ENCODE data around the gene FOXL1.

GRCh38 chr16:86565644-86566511, 12.5 kb upstream of the FOXL1 start:
- TF ChIP-seq CTCF (IDR thresholded peaks at IDR 0.05) (no peak), POLR2AphosphoS5 (IDR thresholded peaks at IDR 0.05; ENCODE audit: low read depth, low read length) (no peak), SIN3A (IDR thresholded peaks at IDR 0.05; ENCODE audit: borderline replicate concordance, insufficient read depth, low read depth, low read length) (no peak)
- TF ChIP-seq, protein P1, sequence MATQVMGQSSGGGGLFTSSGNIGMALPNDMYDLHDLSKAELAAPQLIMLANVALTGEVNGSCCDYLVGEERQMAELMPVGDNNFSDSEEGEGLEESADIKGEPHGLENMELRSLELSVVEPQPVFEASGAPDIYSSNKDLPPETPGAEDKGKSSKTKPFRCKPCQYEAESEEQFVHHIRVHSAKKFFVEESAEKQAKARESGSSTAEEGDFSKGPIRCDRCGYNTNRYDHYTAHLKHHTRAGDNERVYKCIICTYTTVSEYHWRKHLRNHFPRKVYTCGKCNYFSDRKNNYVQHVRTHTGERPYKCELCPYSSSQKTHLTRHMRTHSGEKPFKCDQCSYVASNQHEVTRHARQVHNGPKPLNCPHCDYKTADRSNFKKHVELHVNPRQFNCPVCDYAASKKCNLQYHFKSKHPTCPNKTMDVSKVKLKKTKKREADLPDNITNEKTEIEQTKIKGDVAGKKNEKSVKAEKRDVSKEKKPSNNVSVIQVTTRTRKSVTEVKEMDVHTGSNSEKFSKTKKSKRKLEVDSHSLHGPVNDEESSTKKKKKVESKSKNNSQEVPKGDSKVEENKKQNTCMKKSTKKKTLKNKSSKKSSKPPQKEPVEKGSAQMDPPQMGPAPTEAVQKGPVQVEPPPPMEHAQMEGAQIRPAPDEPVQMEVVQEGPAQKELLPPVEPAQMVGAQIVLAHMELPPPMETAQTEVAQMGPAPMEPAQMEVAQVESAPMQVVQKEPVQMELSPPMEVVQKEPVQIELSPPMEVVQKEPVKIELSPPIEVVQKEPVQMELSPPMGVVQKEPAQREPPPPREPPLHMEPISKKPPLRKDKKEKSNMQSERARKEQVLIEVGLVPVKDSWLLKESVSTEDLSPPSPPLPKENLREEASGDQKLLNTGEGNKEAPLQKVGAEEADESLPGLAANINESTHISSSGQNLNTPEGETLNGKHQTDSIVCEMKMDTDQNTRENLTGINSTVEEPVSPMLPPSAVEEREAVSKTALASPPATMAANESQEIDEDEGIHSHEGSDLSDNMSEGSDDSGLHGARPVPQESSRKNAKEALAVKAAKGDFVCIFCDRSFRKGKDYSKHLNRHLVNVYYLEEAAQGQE (IDR thresholded peaks at IDR 0.05; ENCODE audit: insufficient read depth in 1 of 2, low read depth in 2 of 2, low read length in 1 of 2): no peak
